Astrocyte (in vitro differentiated cells and primary cell): Measurements from ENCODE around the gene LCAT. TPM values are rescaled to one million over a fixed set of nuclear protein-coding genes. Genes with fewer than 3 reads are reported as not detected.

Experiments used
- DNase-seq: peaks from one replicate; pipeline ENCODE4 v3.0.0-alpha.2; 2010; ENCODE audit warnings: low read depth
- FAIRE-seq: peaks from 2 replicates; lab custom pipeline; 2011; peaks lifted over from hg19 to GRCh38; lab: Jason Lieb, UNC
- H2AFZ ChIP-seq: 2 replicates; pipeline ENCODE4 v1.6.0; 2012; ENCODE audit warnings: low read depth, low read length, inconsistent platforms
- H3K27ac ChIP-seq: 2 replicates; pipeline ENCODE4 v1.5.1; 2011; ENCODE audit warnings: low read depth, low read length, inconsistent platforms
- H3K27me3 ChIP-seq: 2 replicates; pipeline ENCODE4 v1.6.0; 2011; ENCODE audit warnings: low read length, inconsistent platforms; ENCODE audit not compliant: insufficient read depth
- H3K36me3 ChIP-seq: 2 replicates; pipeline ENCODE4 v1.5.1; 2011; ENCODE audit warnings: low read length, inconsistent platforms; ENCODE audit not compliant: insufficient read depth
- H3K4me1 ChIP-seq: 2 replicates; pipeline ENCODE4 v1.5.1; 2011; ENCODE audit warnings: low read length, inconsistent platforms; ENCODE audit not compliant: insufficient read depth
- H3K4me2 ChIP-seq: 2 replicates; pipeline ENCODE4 v1.6.0; 2012; ENCODE audit warnings: low read length, inconsistent platforms
- H3K4me3 ChIP-seq: 2 replicates; pipeline ENCODE4 v1.5.1; 2011; ENCODE audit warnings: low read depth, mild to moderate bottlenecking, low read length, inconsistent platforms; ENCODE audit not compliant: insufficient read depth
- H3K79me2 ChIP-seq: 2 replicates; pipeline ENCODE4 v1.6.0; 2012; ENCODE audit warnings: mild to moderate bottlenecking, low read length, inconsistent platforms; ENCODE audit not compliant: insufficient read depth
- H3K9ac ChIP-seq: 2 replicates; pipeline ENCODE4 v1.6.0; 2012; ENCODE audit warnings: mild to moderate bottlenecking, low read length, inconsistent platforms
- H3K9me3 ChIP-seq: 2 replicates; pipeline ENCODE4 v1.5.1; 2012; ENCODE audit warnings: low read depth, mild to moderate bottlenecking, low read length, inconsistent platforms; ENCODE audit not compliant: insufficient read depth
- H4K20me1 ChIP-seq: 2 replicates; pipeline ENCODE4 v1.6.0; 2012; ENCODE audit warnings: low read length, inconsistent platforms; ENCODE audit not compliant: insufficient read depth
- H3K27ac Mint-ChIP-seq: one replicate; pipeline ENCODE4 v1.8.0; 2021; ENCODE audit warnings: mild to moderate bottlenecking, mixed read lengths; ENCODE audit not compliant: unreplicated experiment
- H3K27me3 Mint-ChIP-seq: one replicate; pipeline ENCODE4 v1.8.0; 2021; ENCODE audit warnings: low read depth, mixed read lengths; ENCODE audit not compliant: unreplicated experiment
- H3K36me3 Mint-ChIP-seq: one replicate; pipeline ENCODE4 v1.8.0; 2021; ENCODE audit warnings: low read depth, mixed read lengths; ENCODE audit not compliant: unreplicated experiment
- H3K4me1 Mint-ChIP-seq: one replicate; pipeline ENCODE4 v1.8.0; 2021; ENCODE audit warnings: low read depth, mixed read lengths; ENCODE audit not compliant: unreplicated experiment
- H3K4me3 Mint-ChIP-seq: one replicate; pipeline ENCODE4 v1.8.0; 2021; ENCODE audit warnings: mild to moderate bottlenecking, moderate library complexity, mixed read lengths; ENCODE audit not compliant: unreplicated experiment
- H3K9me3 Mint-ChIP-seq: one replicate; pipeline ENCODE4 v1.8.0; 2021; ENCODE audit warnings: mild to moderate bottlenecking, mixed read lengths; ENCODE audit not compliant: unreplicated experiment
- CTCF ChIP-seq: IDR thresholded peaks from 2 replicates; pipeline ENCODE4 v1.5.1; 2011; ENCODE audit warnings: low read depth, mild to moderate bottlenecking, inconsistent platforms, low read length, moderate library complexity; ENCODE audit not compliant: insufficient read depth
- EZH2 ChIP-seq: IDR thresholded peaks from 2 replicates; pipeline ENCODE4 v1.6.1; 2012; ENCODE audit warnings: mild to moderate bottlenecking, low read length, inconsistent platforms; ENCODE audit not compliant: insufficient read depth
- total RNA-seq: library from RNA; stranded (reverse); gene quantifications from 2 replicates; pipeline ENCODE4 v1.2.1, GENCODE V29; 2021

The LCAT gene
- total RNA-seq, 1 donor from 2014 or later, result 37.9 TPM

- FAIRE-seq, result no peak
- H3K4me1 Mint-ChIP-seq, result peaks cover 6% of the 10 kb centered on the region
Observed at GRCh38 chr16:67930191-67930590, 13.7 kb downstream of the LCAT start.

GRCh38 chr16:67928561-67929364 is 15.2 kb downstream of the LCAT start:
- H3K79me2 ChIP-seq, result peaks cover 3% of the 10 kb centered on the region
- no peaks in the 10 kb centered on the region for H3K27me3 ChIP-seq
- Mint-ChIP-seq H3K4me1 (no peaks in the 10 kb centered on the region), H3K4me3 (no peak overlapping the region), H3K36me3 (peaks cover 20% of the 10 kb centered on the region), H3K27me3 (no peaks in the 10 kb centered on the region), H3K27ac (no peak overlapping the region), H3K9me3 (no peaks in the 10 kb centered on the region)
- H3K27ac ChIP-seq, result no peak overlapping the region
- no peak overlapping the region for H3K4me3 ChIP-seq
- H3K9ac ChIP-seq, result no peak overlapping the region
- no peak overlapping the region for H3K4me2 ChIP-seq
- DNase-seq (no peak), FAIRE-seq (no peak)
- peaks cover 49% of the 10 kb centered on the region for H4K20me1 ChIP-seq
- H3K9me3 ChIP-seq, result no peaks in the 10 kb centered on the region
- H2AFZ ChIP-seq, result no peak overlapping the region
- no peaks in the 10 kb centered on the region for H3K4me1 ChIP-seq
- TF ChIP-seq CTCF (peak; percentile 63), EZH2 (no peak)
- H3K36me3 ChIP-seq, result peaks cover 3% of the 10 kb centered on the region

More at GRCh38 chr16:67930191-67930590, 13.7 kb downstream of the LCAT start:
- H3K27ac ChIP-seq, result no peak overlapping the region
- no peaks in the 10 kb centered on the region for H3K9me3 Mint-ChIP-seq
- TF ChIP-seq EZH2 (no peak), CTCF (no peak)
- H3K4me3 Mint-ChIP-seq, result no peak overlapping the region
- H3K27me3 Mint-ChIP-seq, result no peaks in the 10 kb centered on the region
- peaks cover 22% of the 10 kb centered on the region for H3K36me3 Mint-ChIP-seq
- no peak for DNase-seq
- H2AFZ ChIP-seq, result no peak overlapping the region
- H3K27me3 ChIP-seq, result no peaks in the 10 kb centered on the region
- H3K4me2 ChIP-seq, result no peak overlapping the region
- peaks cover 3% of the 10 kb centered on the region for H3K36me3 ChIP-seq
- H3K79me2 ChIP-seq, result peaks cover 3% of the 10 kb centered on the region
- no peak overlapping the region for H3K4me3 ChIP-seq
- no peaks in the 10 kb centered on the region for H3K9me3 ChIP-seq
- no peak overlapping the region for H3K9ac ChIP-seq
- H3K27ac Mint-ChIP-seq, result no peak overlapping the region
- peaks cover 11% of the 10 kb centered on the region for H3K4me1 ChIP-seq
- H4K20me1 ChIP-seq, result peaks cover 45% of the 10 kb centered on the region

GRCh38 chr16:67928147-67928546 is 15.8 kb downstream of the LCAT start:
- H3K36me3 Mint-ChIP-seq, result peaks cover 17% of the 10 kb centered on the region
- TF ChIP-seq CTCF (no peak), EZH2 (no peak)
- H3K4me3 Mint-ChIP-seq, result peak overlapping the region; percentile 57
- peaks cover 3% of the 10 kb centered on the region for H3K36me3 ChIP-seq
- peaks cover 4% of the 10 kb centered on the region for H3K79me2 ChIP-seq
- no peak overlapping the region for H2AFZ ChIP-seq
- FAIRE-seq, result no peak
- no peak overlapping the region for H3K27ac ChIP-seq
- no peaks in the 10 kb centered on the region for H3K27me3 Mint-ChIP-seq
- no peaks in the 10 kb centered on the region for H3K9me3 ChIP-seq
- no peak for DNase-seq
- H4K20me1 ChIP-seq, result peaks cover 55% of the 10 kb centered on the region
- H3K4me2 ChIP-seq, result no peak overlapping the region
- no peak overlapping the region for H3K4me3 ChIP-seq
- no peak overlapping the region for H3K9ac ChIP-seq
- no peaks in the 10 kb centered on the region for H3K27me3 ChIP-seq
- no peak overlapping the region for H3K27ac Mint-ChIP-seq
- H3K4me1 ChIP-seq, result no peaks in the 10 kb centered on the region
- no peaks in the 10 kb centered on the region for H3K9me3 Mint-ChIP-seq
- H3K4me1 Mint-ChIP-seq, result no peaks in the 10 kb centered on the region
